H9 (cell line): ENCODE measurements around the gene LTB4R. TPM values are rescaled to one million over a fixed set of nuclear protein-coding genes. Genes with fewer than 3 reads are reported as not detected.

Experiments
- DNase-seq: peaks from one replicate; pipeline ENCODE4 v3.0.0-alpha.2; 2017
- H2AFZ ChIP-seq: one replicate; pipeline ENCODE4 v1.6.1; 2013; ENCODE audit warnings: mild to moderate bottlenecking, low read length, control low read depth, moderate library complexity
- H2AK5ac ChIP-seq: 2 replicates; pipeline ENCODE4 v1.6.1; 2013; ENCODE audit warnings: low read length, control low read depth, mixed read lengths; ENCODE audit not compliant: insufficient read length
- H2BK120ac ChIP-seq: one replicate; pipeline ENCODE4 v1.6.1; 2013; ENCODE audit warnings: low read depth, mild to moderate bottlenecking, low read length, control low read depth, inconsistent platforms; ENCODE audit not compliant: poor library complexity, severe bottlenecking
- H2BK12ac ChIP-seq: 2 replicates; pipeline ENCODE4 v1.6.1; 2013; ENCODE audit warnings: low read length, control low read depth, mixed read lengths, low read depth; ENCODE audit not compliant: insufficient read length
- H2BK15ac ChIP-seq: 2 replicates; pipeline ENCODE4 v1.6.1; 2013; ENCODE audit warnings: low read depth, low read length, control low read depth
- H2BK20ac ChIP-seq: one replicate; pipeline ENCODE4 v1.6.1; 2013; ENCODE audit warnings: low read depth, mild to moderate bottlenecking, low read length, control low read depth, inconsistent platforms; ENCODE audit not compliant: poor library complexity, severe bottlenecking
- H2BK5ac ChIP-seq: 2 replicates; pipeline ENCODE4 v1.6.1; 2013; ENCODE audit warnings: low read length, control low read depth, mixed read lengths; ENCODE audit not compliant: insufficient read length
- H3K14ac ChIP-seq: 2 replicates; pipeline ENCODE4 v1.6.1; 2013; ENCODE audit warnings: low read length, control low read depth; ENCODE audit not compliant: insufficient read depth
- H3K18ac ChIP-seq: 2 replicates; pipeline ENCODE4 v1.6.1; 2013; ENCODE audit warnings: low read depth, mild to moderate bottlenecking, mixed read lengths, low read length, control low read depth; ENCODE audit not compliant: insufficient read length
- H3K23ac ChIP-seq: 2 replicates; pipeline ENCODE4 v1.6.1; 2013; ENCODE audit warnings: low read length, control low read depth, mixed read lengths, low read depth; ENCODE audit not compliant: insufficient read length
- H3K23me2 ChIP-seq: 2 replicates; pipeline ENCODE4 v1.6.1; 2013; ENCODE audit warnings: low read depth, mild to moderate bottlenecking, mixed read lengths, low read length, control low read depth; ENCODE audit not compliant: insufficient read length, poor library complexity, severe bottlenecking
- H3K27ac ChIP-seq: 2 replicates; pipeline ENCODE4 v1.5.1; 2013; ENCODE audit warnings: low read length, control low read depth, mixed read lengths, low read depth; ENCODE audit not compliant: insufficient read length
- H3K27me3 ChIP-seq: 2 replicates; pipeline ENCODE4 v1.6.1; 2013; ENCODE audit warnings: low read length, control low read depth, inconsistent platforms; ENCODE audit not compliant: insufficient read depth
- H3K4ac ChIP-seq: 2 replicates; pipeline ENCODE4 v1.6.1; 2013; ENCODE audit warnings: low read depth, mild to moderate bottlenecking, control low read depth, inconsistent platforms, low read length, moderate library complexity
- H3K4me1 ChIP-seq: 2 replicates; pipeline ENCODE4 v1.6.1; 2013; ENCODE audit warnings: low read length, control low read depth, inconsistent platforms; ENCODE audit not compliant: insufficient read depth
- H3K4me2 ChIP-seq: 2 replicates; pipeline ENCODE4 v1.6.1; 2013; ENCODE audit warnings: low read length, control low read depth, mixed read lengths; ENCODE audit not compliant: insufficient read length, insufficient read depth
- H3K56ac ChIP-seq: 2 replicates; pipeline ENCODE4 v1.6.1; 2013; ENCODE audit warnings: low read depth, mild to moderate bottlenecking, mixed read lengths, low read length, control low read depth; ENCODE audit not compliant: insufficient read length
- H3K79me1 ChIP-seq: 2 replicates; pipeline ENCODE4 v1.6.1; 2013; ENCODE audit warnings: low read depth, mild to moderate bottlenecking, moderate library complexity, low read length, control low read depth, inconsistent platforms; ENCODE audit not compliant: insufficient read depth, poor library complexity, severe bottlenecking
- H3K79me2 ChIP-seq: 2 replicates; pipeline ENCODE4 v1.6.1; 2013; ENCODE audit warnings: low read length, control low read depth, inconsistent platforms; ENCODE audit not compliant: insufficient read depth
- H3K9ac ChIP-seq: 2 replicates; pipeline ENCODE4 v1.6.1; 2013; ENCODE audit warnings: low read length, control low read depth, mixed read lengths; ENCODE audit not compliant: insufficient read length; ENCODE audit errors: extremely low read depth
- H3K9me3 ChIP-seq: one replicate; pipeline ENCODE4 v1.6.1; 2013; ENCODE audit warnings: low read depth, low read length, inconsistent platforms; ENCODE audit not compliant: control insufficient read depth
- H3T11ph ChIP-seq: one replicate; pipeline ENCODE4 v1.6.1; 2013; ENCODE audit warnings: mild to moderate bottlenecking, low read length, control low read depth, inconsistent platforms
- H4K20me1 ChIP-seq: one replicate; pipeline ENCODE4 v1.6.1; 2013; ENCODE audit not compliant: control insufficient read depth, insufficient read length, insufficient read depth
- H4K5ac ChIP-seq: 2 replicates; pipeline ENCODE4 v1.6.1; 2013; ENCODE audit warnings: low read depth, mild to moderate bottlenecking, mixed read lengths, low read length, control low read depth; ENCODE audit not compliant: insufficient read length
- H4K8ac ChIP-seq: replicated peaks from 2 replicates; pipeline ENCODE4 v1.6.1; 2013; ENCODE audit warnings: low read length, control low read depth, mixed read lengths, low read depth; ENCODE audit not compliant: insufficient read length
- H4K91ac ChIP-seq: 2 replicates; pipeline ENCODE4 v1.6.1; 2013; ENCODE audit warnings: low read depth, mild to moderate bottlenecking, moderate library complexity, mixed read lengths, low read length, control low read depth; ENCODE audit not compliant: insufficient read length
- H3K27ac Mint-ChIP-seq, 3 experiments: 2 replicates in 2 of 3; 3 replicates in 1 of 3; pipeline ENCODE4 v1.8.0; 2020 to 2021; ENCODE audit warnings: mixed read lengths in 3 of 3, mild to moderate bottlenecking in 1 of 3, moderate library complexity in 1 of 3
- H3K27me3 Mint-ChIP-seq: 2 replicates; pipeline ENCODE4 v1.8.0; 2021; ENCODE audit warnings: low read depth, mild to moderate bottlenecking, moderate library complexity, mixed read lengths
- H3K36me3 Mint-ChIP-seq, 3 experiments: 2 replicates in 2 of 3; 3 replicates in 1 of 3; pipeline ENCODE4 v1.8.0; 2020 to 2021; ENCODE audit warnings: low read depth in 3 of 3, mixed read lengths in 3 of 3; ENCODE audit not compliant: insufficient read depth in 1 of 3
- H3K4me1 Mint-ChIP-seq, 2 experiments: 2 replicates each; pipeline ENCODE4 v1.8.0; 2020; ENCODE audit warnings: mixed read lengths in 2 of 2
- H3K4me3 Mint-ChIP-seq, 2 experiments: 2 replicates in 1 of 2; 3 replicates in 1 of 2; pipeline ENCODE4 v1.8.0; 2020 to 2021; ENCODE audit warnings: mild to moderate bottlenecking in 2 of 2, mixed read lengths in 2 of 2, moderate library complexity in 1 of 2
- H3K9me3 Mint-ChIP-seq, 2 experiments: 2 replicates in 1 of 2; 3 replicates in 1 of 2; pipeline ENCODE4 v1.8.0; 2020; ENCODE audit warnings: mild to moderate bottlenecking in 2 of 2, mixed read lengths in 2 of 2, moderate library complexity in 1 of 2
- WGBS: extraction: QIAGEN DNeasy Blood & Tissue Kit; methylation state at CpG from one replicate; pipeline ENCODE4 v1.1.7; 2013; ENCODE audit warnings: missing lambda C conversion rate, low lambda C conversion rate, mixed read lengths; ENCODE audit not compliant: insufficient read length; ENCODE audit errors: extremely low coverage; 5-methylcytosine and 5-hydroxymethylcytosine counted together
- total RNA-seq: library from RNA; stranded (reverse); gene quantifications from 2 replicates; pipeline ENCODE4 v1.2.1, GENCODE V29; 2021
- TF ChIP-seq, protein P1 (sequence below): fragments of 200-600 bp; sonication (generic); conservative IDR thresholded peaks from 3 replicates; pipeline ENCODE4 v1.8.0; 2021; ENCODE audit warnings: antibody characterized with exemption, mild to moderate bottlenecking

Gene LTB4R
- total RNA-seq, 1 experiment from 2014 or later, result 8.9 TPM

DNA sequence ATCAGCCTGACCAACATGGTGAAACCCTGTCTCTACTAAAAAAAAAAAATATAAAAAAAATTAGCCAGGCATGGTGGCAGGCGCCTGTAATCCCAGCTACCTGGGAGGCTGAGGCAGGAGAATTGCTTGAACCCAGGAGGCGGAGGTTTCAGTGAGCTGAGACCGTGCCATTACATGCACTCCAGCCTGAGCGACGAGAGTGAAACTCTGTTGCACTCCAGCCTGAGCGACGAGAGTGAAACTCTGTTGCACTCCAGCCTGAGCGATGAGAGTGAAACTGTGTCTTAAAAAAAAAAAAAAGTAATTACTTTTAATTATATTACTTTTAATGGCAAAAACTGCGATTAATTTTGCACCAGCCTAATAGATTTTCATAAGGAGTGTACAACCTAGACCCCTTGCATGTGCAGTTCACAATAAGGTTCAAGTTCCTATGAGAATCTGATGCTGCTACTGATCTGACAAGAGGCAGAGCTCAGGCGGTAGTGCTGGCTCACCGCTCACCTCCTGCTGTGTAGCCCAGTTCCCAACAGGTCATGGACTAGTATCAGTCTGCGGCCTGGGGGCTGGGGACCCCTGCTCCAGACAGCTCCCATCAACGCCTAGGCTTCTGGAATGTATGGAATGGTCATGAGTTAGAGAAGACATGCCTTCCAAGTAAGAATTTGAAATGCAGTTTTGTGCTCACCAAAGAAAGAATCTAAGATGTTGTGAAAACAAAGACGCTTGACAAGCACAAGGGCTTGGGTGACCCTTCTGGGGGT, 10.1 kb downstream of the LTB4R start:
- Histone ChIP-seq H3K27me3 (peaks cover 2% of the 10 kb centered on the region; the same call in 1 of the 2 replicates), H3K9me3 (no peaks in the 10 kb centered on the region), H3K4me2 (no peak overlapping the region), H3K23me2 (no peaks in the 10 kb centered on the region), H2AK5ac (no peak overlapping the region), H3K4ac (no peak overlapping the region), H3K79me1 (no peaks in the 10 kb centered on the region), H2BK12ac (no peak overlapping the region), H4K5ac (no peak overlapping the region), H3K4me1 (no peaks in the 10 kb centered on the region), H2BK20ac (no peak overlapping the region), H3T11ph (no peak overlapping the region), H2AFZ (no peak overlapping the region), H3K79me2 (no peaks in the 10 kb centered on the region), H3K56ac (no peak overlapping the region), H4K91ac (no peak overlapping the region), H4K20me1 (no peaks in the 10 kb centered on the region), H3K14ac (no peak overlapping the region), H3K27ac (no peak overlapping the region), H3K9ac (no peak overlapping the region), H3K23ac (no peak overlapping the region), H3K18ac (no peak overlapping the region), H4K8ac (no peak overlapping the region), H2BK5ac (no peak overlapping the region), H2BK120ac (no peak overlapping the region), H2BK15ac (no peak overlapping the region)
- H3K27ac Mint-ChIP-seq, result no peak overlapping the region
- no CpG with 5 or more reads among the region's 14 CpGs for whole genome bisulfite sequencing
- peaks cover 71% of the 10 kb centered on the region for H3K27me3 Mint-ChIP-seq
- no peak overlapping the region for H3K4me3 Mint-ChIP-seq
- DNase-seq, result no peak
- no peaks in the 10 kb centered on the region; a peak in 1 of 5 replicates for H3K9me3 Mint-ChIP-seq
- no peaks in the 10 kb centered on the region for H3K4me1 Mint-ChIP-seq
- TF ChIP-seq, protein P1, sequence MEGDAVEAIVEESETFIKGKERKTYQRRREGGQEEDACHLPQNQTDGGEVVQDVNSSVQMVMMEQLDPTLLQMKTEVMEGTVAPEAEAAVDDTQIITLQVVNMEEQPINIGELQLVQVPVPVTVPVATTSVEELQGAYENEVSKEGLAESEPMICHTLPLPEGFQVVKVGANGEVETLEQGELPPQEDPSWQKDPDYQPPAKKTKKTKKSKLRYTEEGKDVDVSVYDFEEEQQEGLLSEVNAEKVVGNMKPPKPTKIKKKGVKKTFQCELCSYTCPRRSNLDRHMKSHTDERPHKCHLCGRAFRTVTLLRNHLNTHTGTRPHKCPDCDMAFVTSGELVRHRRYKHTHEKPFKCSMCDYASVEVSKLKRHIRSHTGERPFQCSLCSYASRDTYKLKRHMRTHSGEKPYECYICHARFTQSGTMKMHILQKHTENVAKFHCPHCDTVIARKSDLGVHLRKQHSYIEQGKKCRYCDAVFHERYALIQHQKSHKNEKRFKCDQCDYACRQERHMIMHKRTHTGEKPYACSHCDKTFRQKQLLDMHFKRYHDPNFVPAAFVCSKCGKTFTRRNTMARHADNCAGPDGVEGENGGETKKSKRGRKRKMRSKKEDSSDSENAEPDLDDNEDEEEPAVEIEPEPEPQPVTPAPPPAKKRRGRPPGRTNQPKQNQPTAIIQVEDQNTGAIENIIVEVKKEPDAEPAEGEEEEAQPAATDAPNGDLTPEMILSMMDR, result no peak
- no peaks in the 10 kb centered on the region for H3K36me3 Mint-ChIP-seq
